ENCODE data around the gene ANKH.

DNA sequence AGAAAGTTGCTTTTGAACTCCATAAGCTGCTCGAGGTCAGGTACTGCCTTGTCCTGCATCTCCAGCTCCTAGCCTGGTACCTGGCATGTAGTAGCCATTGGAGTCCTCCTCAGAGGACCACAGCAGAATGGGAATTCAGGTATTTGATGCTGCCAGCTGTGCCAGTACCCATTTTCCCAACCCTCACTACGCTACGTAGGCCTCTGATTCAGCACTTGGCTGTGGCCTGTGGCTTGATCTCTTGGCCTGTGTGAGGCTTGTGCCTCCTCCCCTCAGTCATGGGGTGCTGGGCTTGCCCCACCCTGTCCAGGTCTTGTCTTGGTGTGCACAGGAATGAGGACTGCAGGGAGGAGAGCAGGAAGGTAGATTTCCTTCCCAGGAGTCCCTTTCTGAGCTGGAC is 195.3 kb downstream of the ANKH start:
- TF ChIP-seq, protein P1, sequence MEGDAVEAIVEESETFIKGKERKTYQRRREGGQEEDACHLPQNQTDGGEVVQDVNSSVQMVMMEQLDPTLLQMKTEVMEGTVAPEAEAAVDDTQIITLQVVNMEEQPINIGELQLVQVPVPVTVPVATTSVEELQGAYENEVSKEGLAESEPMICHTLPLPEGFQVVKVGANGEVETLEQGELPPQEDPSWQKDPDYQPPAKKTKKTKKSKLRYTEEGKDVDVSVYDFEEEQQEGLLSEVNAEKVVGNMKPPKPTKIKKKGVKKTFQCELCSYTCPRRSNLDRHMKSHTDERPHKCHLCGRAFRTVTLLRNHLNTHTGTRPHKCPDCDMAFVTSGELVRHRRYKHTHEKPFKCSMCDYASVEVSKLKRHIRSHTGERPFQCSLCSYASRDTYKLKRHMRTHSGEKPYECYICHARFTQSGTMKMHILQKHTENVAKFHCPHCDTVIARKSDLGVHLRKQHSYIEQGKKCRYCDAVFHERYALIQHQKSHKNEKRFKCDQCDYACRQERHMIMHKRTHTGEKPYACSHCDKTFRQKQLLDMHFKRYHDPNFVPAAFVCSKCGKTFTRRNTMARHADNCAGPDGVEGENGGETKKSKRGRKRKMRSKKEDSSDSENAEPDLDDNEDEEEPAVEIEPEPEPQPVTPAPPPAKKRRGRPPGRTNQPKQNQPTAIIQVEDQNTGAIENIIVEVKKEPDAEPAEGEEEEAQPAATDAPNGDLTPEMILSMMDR (IDR thresholded peaks at IDR 0.05) = no peak
- TF ChIP-seq EZH2 (IDR thresholded peaks at IDR 0.05) (no peak), EZH2phosphoT487 (IDR thresholded peaks at IDR 0.05) (no peak)

Data from neural progenitor cell (in vitro differentiated cells).